ENCODE data around the gene CLTA. TPM values are rescaled to one million over a fixed set of nuclear protein-coding genes. Genes with fewer than 3 reads are reported as not detected.
A peak's percentile ranks its signal among the peaks of the same experiment; 100 is the strongest.

The CLTA gene
- total RNA-seq, 1 donor from 2014 or later, result 330 TPM

DNA sequence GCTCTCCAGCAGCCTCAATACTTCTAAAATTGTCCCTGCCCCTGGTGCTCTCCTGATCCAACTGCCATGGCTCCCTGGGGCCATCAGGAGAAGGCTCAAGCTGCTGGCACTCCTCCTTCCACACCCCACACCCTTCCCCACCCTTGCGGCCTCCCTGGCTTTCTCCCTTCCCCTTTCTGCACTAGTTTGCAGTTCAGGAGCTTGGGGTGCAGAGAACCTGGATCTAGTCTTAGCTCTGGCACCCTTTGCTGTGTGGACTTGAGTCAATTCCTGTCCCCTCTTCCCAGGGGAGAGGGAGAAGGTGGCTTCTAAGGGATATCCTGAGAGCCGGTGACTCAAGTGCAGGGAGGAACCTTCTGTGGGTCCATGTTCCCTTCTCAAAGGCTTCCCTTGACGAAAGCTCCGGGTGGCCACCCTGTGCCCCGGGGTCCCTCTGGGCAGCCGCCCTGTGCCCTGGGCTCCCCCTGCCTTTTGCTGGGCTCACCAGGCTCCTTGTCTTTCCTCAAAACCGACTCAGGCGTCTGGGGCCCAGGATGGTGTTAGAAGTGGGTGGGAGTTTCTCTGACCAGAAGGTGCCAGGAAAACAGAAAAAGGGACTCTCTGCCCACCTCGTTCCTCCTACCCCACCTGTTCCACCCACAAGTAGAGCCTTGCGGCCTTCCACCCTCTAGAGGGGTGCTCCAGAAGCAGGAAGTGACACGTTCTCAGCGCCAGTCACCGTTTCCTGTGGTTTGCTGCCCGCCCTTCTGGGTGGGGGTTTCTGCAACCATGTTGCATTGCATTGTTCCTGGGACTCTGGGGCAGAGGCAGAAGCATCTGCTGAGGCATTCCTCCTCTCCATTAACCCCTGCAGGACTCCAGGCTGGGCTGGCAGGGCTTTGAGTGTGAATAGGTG is 39.2 kb upstream of the CLTA start:
- TF ChIP-seq, protein P1, sequence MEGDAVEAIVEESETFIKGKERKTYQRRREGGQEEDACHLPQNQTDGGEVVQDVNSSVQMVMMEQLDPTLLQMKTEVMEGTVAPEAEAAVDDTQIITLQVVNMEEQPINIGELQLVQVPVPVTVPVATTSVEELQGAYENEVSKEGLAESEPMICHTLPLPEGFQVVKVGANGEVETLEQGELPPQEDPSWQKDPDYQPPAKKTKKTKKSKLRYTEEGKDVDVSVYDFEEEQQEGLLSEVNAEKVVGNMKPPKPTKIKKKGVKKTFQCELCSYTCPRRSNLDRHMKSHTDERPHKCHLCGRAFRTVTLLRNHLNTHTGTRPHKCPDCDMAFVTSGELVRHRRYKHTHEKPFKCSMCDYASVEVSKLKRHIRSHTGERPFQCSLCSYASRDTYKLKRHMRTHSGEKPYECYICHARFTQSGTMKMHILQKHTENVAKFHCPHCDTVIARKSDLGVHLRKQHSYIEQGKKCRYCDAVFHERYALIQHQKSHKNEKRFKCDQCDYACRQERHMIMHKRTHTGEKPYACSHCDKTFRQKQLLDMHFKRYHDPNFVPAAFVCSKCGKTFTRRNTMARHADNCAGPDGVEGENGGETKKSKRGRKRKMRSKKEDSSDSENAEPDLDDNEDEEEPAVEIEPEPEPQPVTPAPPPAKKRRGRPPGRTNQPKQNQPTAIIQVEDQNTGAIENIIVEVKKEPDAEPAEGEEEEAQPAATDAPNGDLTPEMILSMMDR (IDR thresholded peaks at IDR 0.05; ENCODE audit: unreplicated experiment), result no peak
- Mint-ChIP-seq H3K4me1 (ENCODE audit: unreplicated experiment) (peaks cover 25% of the 10 kb centered on the region), H3K9me3 (ENCODE audit: unreplicated experiment) (no peaks in the 10 kb centered on the region), H3K36me3 (ENCODE audit: low read depth, unreplicated experiment) (peaks cover 5% of the 10 kb centered on the region), H3K27ac (ENCODE audit: unreplicated experiment) (peak overlapping the region; percentile 57), H3K27me3 (ENCODE audit: unreplicated experiment) (peaks cover 13% of the 10 kb centered on the region), H3K4me3 (ENCODE audit: unreplicated experiment) (no peak overlapping the region)
- DNase-seq (ENCODE audit: low spot score), result no peak

DNA sequence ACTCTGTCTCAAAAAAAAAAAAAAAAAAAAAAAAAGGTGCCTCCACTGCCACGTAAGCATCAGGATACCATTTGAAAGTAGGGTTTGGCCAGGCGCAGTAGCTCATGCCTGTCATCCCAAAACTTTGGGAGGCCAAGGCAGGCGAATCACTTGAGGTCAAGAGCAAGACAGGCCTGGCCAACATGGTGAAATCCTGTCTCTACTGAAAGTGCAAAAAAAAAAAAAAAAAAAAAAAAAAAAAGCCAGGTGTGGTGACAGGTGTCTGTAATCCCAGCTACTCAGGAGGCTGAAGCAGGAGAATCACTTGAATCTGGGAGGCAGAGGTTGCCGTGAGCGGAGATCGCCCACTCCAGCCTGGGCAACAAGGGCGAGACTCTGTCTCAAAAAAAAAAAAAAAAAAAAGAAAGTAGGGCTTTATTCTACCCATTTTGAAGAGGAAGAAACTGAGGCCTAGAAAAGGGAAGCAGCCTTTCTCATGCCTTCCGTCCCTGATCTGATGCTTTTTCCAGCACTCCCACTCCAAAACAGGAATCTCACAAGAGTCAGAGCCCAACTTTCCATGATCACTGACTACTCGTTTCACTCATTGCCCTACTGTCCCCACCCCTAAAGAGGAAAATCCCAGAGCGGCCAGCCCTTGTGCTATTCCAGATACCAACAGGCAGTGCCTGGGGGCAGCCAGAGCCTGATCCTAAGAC is 37.8 kb upstream of the CLTA start:
- peaks cover 25% of the 10 kb centered on the region for H3K4me1 Mint-ChIP-seq (ENCODE audit: unreplicated experiment)
- peaks cover 6% of the 10 kb centered on the region for H3K27me3 Mint-ChIP-seq (ENCODE audit: unreplicated experiment)
- TF ChIP-seq, protein P1 (IDR thresholded peaks at IDR 0.05; ENCODE audit: unreplicated experiment), result no peak
- H3K36me3 Mint-ChIP-seq (ENCODE audit: low read depth, unreplicated experiment), result no peaks in the 10 kb centered on the region
- no peaks in the 10 kb centered on the region for H3K9me3 Mint-ChIP-seq (ENCODE audit: unreplicated experiment)
- H3K4me3 Mint-ChIP-seq (ENCODE audit: unreplicated experiment), result no peak overlapping the region
- peak overlapping the region; percentile 87 for H3K27ac Mint-ChIP-seq (ENCODE audit: unreplicated experiment)
- DNase-seq (ENCODE audit: low spot score), result no peak

GRCh38 chr9:36153746-36154145 is 37.0 kb upstream of the CLTA start:
- H3K4me1 Mint-ChIP-seq (ENCODE audit: unreplicated experiment), result peaks cover 25% of the 10 kb centered on the region
- no peaks in the 10 kb centered on the region for H3K36me3 Mint-ChIP-seq (ENCODE audit: low read depth, unreplicated experiment)
- DNase-seq (ENCODE audit: low spot score), result no peak
- H3K9me3 Mint-ChIP-seq (ENCODE audit: unreplicated experiment), result no peaks in the 10 kb centered on the region
- H3K27ac Mint-ChIP-seq (ENCODE audit: unreplicated experiment), result peak overlapping the region; percentile 98
- TF ChIP-seq, protein P1 (IDR thresholded peaks at IDR 0.05; ENCODE audit: unreplicated experiment), result no peak
- peaks cover 6% of the 10 kb centered on the region for H3K27me3 Mint-ChIP-seq (ENCODE audit: unreplicated experiment)
- no peak overlapping the region for H3K4me3 Mint-ChIP-seq (ENCODE audit: unreplicated experiment)

- TF ChIP-seq, protein P1 (IDR thresholded peaks at IDR 0.05; ENCODE audit: unreplicated experiment), result no peak
- no peaks in the 10 kb centered on the region for H3K9me3 Mint-ChIP-seq (ENCODE audit: unreplicated experiment)
- peak overlapping the region; percentile 98 for H3K27ac Mint-ChIP-seq (ENCODE audit: unreplicated experiment)
- peaks cover 25% of the 10 kb centered on the region for H3K4me1 Mint-ChIP-seq (ENCODE audit: unreplicated experiment)
- H3K4me3 Mint-ChIP-seq (ENCODE audit: unreplicated experiment), result no peak overlapping the region
- peaks cover 6% of the 10 kb centered on the region for H3K27me3 Mint-ChIP-seq (ENCODE audit: unreplicated experiment)
- peak; percentile 26 for DNase-seq (ENCODE audit: low spot score)
- no peaks in the 10 kb centered on the region for H3K36me3 Mint-ChIP-seq (ENCODE audit: low read depth, unreplicated experiment)
These were observed 36.3 kb upstream of the CLTA start for GRCh38 chr9:36154331-36154952.
